C4-2B (cell line): ENCODE data around the gene ZFP3.
"Not testable (repeated sequence)": the region's sequence is repeated elsewhere in the genome, so short reads cannot be mapped to it uniquely, and the experiment has no call there.

ENCODE experiments used
- H3K27ac ChIP-seq: fragments of 450-650 bp; 2 replicates; pipeline ENCODE4 v1.5.1; 2017
- CTCF ChIP-seq: fragments of 450-650 bp; conservative IDR thresholded peaks from 2 replicates; pipeline ENCODE4 v1.5.1; 2017; ENCODE audit warnings: mild to moderate bottlenecking
- ZFX ChIP-seq: fragments of 450-650 bp; IDR thresholded peaks from 2 replicates; pipeline ENCODE4 v1.6.1; 2017

Gene ZFP3

GRCh38 chr17:5131146-5131715 lies 53.0 kb downstream of the ZFP3 start:
- no peak for TF ChIP-seq CTCF
- no peak for TF ChIP-seq ZFX

GRCh38 chr17:5131799-5132502 lies 53.7 kb downstream of the ZFP3 start:
- not testable (repeated sequence) for H3K27ac ChIP-seq

More at GRCh38 chr17:5131146-5131715, 53.0 kb downstream of the ZFP3 start:
- no peak overlapping the region for H3K27ac ChIP-seq

- not testable (repeated sequence) for H3K27ac ChIP-seq
Measured at GRCh38 chr17:5132503-5133225, 54.4 kb downstream of the ZFP3 start.

GRCh38 chr17:5133311-5133710 lies 55.0 kb downstream of the ZFP3 start:
- TF ChIP-seq ZFX (no peak), CTCF (no peak)
- no peak overlapping the region for H3K27ac ChIP-seq

- not testable (repeated sequence) for H3K27ac ChIP-seq
Measured at GRCh38 chr17:5133961-5134360, 55.7 kb downstream of the ZFP3 start.

GRCh38 chr17:5134571-5134970 lies 56.3 kb downstream of the ZFP3 start:
- not testable (repeated sequence) for H3K27ac ChIP-seq

- H3K27ac ChIP-seq = not testable (repeated sequence)
Measured at GRCh38 chr17:5135131-5135712, 57.0 kb downstream of the ZFP3 start.

GRCh38 chr17:5135726-5136579 lies 57.7 kb downstream of the ZFP3 start:
- TF ChIP-seq ZFX = no peak
- no peak for TF ChIP-seq CTCF
- no peak overlapping the region for H3K27ac ChIP-seq

GRCh38 chr17:5136580-5137412 lies 58.5 kb downstream of the ZFP3 start:
- H3K27ac ChIP-seq = not testable (repeated sequence)

- H3K27ac ChIP-seq = not testable (repeated sequence)
Measured at GRCh38 chr17:5137511-5138197, 59.4 kb downstream of the ZFP3 start.

GRCh38 chr17:5138198-5138544 lies 59.9 kb downstream of the ZFP3 start:
- not testable (repeated sequence) for H3K27ac ChIP-seq
